Sigmoid colon (tissue), 7 donors: ENCODE results near the gene SGO2. TPM values are rescaled to one million over a fixed set of nuclear protein-coding genes. Genes with fewer than 3 reads are reported as not detected.

ENCODE experiments used
- DNase-seq: peaks from one replicate; pipeline ENCODE4 v3.0.0-alpha.2; 2019
- H3K27ac ChIP-seq, 4 donors: fragments of 200-600 bp; sonication (generic); one replicate each; pipeline ENCODE4 v1.5.1; 2016 to 2019; ENCODE audit warnings: mild to moderate bottlenecking in 1 of 4
- H3K27me3 ChIP-seq, 3 donors: fragments of 200-600 bp; sonication (generic); one replicate each; pipeline ENCODE4 v1.5.1; 2019; ENCODE audit warnings: mild to moderate bottlenecking in 1 of 3
- H3K36me3 ChIP-seq, 4 donors: fragments of 200-600 bp; sonication (generic); one replicate each; pipeline ENCODE4 v1.5.1; 2016 to 2019
- H3K4me1 ChIP-seq, 4 donors: fragments of 200-600 bp; sonication (generic); one replicate each; pipeline ENCODE4 v1.5.1; 2017 to 2019
- H3K4me3 ChIP-seq, 4 donors: fragments of 200-600 bp; sonication (generic); one replicate each; pipeline ENCODE4 v1.5.1; 2017 to 2019; ENCODE audit warnings: mild to moderate bottlenecking in 2 of 4, moderate library complexity in 1 of 4
- H3K9me3 ChIP-seq, 4 donors: fragments of 200-600 bp in 3 of 4; sonication (generic) in 3 of 4; one replicate each; pipeline versions ENCODE4 v1.5.1 to v1.6.1; 2013 to 2019
- CTCF ChIP-seq, 4 experiments: fragments of 450-650 bp in 3 of 4; fragments of 200-600 bp in 1 of 4; IDR thresholded peaks; one replicate each; pipeline ENCODE4 v1.5.1; 2016 to 2019; ENCODE audit warnings: antibody characterized with exemption in 4 of 4, mild to moderate bottlenecking in 3 of 4, moderate library complexity in 2 of 4
- EP300 ChIP-seq, 4 donors: sonication (generic); formaldehyde crosslinking; IDR thresholded peaks; one replicate each; pipeline ENCODE4 v1.6.1; 2017; ENCODE audit warnings: antibody characterized with exemption in 4 of 4
- POLR2A ChIP-seq, 2 donors: fragments of 450-650 bp; IDR thresholded peaks; one replicate each; pipeline ENCODE4 v1.6.1; 2016; ENCODE audit warnings: antibody characterized with exemption in 2 of 2, mild to moderate bottlenecking in 2 of 2, moderate library complexity in 2 of 2
- POLR2AphosphoS5 ChIP-seq, 4 donors: sonication (generic); formaldehyde crosslinking; IDR thresholded peaks; one replicate each; pipeline ENCODE4 v1.6.1; 2017; ENCODE audit warnings: antibody characterized with exemption in 4 of 4
- WGBS, 2 donors: extraction: QIAGEN DNeasy Blood & Tissue Kit; methylation state at CpG; one replicate each; pipeline ENCODE4 v1.1.7; 2013; 5-methylcytosine and 5-hydroxymethylcytosine counted together
- intact Hi-C: fragments of 100-400 bp; cut with DNase I; formaldehyde crosslinking; loops from one replicate; pipeline ENCODE4 v1.15.1; 2023
- polyA plus RNA-seq, 3 donors: library from polyadenylated mRNA; stranded (reverse); fragments of 200-250 nt; gene quantifications; one replicate each; pipeline ENCODE4 v1.2.3, GENCODE V29; 2013
- total RNA-seq, 4 donors: library from RNA; depleted of rRNA; stranded (reverse); fragments of >200 nt; gene quantifications; one replicate each; pipeline ENCODE4 v1.1.0, GENCODE V29; 2016
- donor health status: healthy with polysubstance abuse.
- donor health status: Bipolar disorder and iron deficiency.
- donor health status: healthy.

Gene SGO2
- total and polyA plus RNA-seq, 7 donors = 0.60 to 5.0 (median 2.2) TPM

DNA sequence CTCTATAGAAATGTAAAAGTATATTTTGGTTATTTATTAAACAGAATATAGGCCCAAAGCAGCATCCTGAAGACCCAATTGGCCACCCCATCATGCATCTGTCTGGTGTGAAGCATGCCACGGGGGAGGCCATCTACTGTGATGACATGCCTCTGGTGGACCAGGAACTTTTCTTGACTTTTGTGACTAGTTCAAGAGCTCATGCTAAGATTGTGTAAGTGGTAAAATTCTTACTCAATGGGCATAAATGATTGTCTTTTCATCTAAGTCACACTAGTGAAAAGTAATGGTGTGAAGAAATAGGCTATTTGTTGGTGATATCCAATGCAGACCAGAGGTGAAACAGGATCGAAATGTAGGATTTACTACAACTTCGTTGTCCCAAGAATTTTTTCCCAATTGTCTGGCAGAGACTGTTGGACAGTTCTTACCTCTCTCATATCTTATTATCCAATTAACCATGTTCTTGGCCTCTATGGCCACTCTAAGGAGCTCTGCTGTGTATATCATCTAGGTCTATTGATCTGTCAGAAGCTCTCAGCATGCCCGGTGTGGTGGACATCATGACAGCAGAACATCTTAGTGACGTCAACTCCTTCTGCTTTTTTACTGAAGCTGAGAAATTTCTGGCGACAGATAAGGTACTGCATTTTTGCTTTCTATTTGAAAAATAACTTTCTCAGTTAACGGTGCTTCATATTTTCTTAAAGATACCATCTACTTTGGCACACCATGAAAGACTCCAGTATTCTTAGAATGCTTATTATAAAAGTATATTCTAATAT lies 94.8 kb downstream of the SGO2 start:
- TF ChIP-seq EP300 (IDR thresholded peaks at IDR 0.05) = no peak
- no peak for TF ChIP-seq CTCF (IDR thresholded peaks at IDR 0.05)
- no peak for TF ChIP-seq POLR2AphosphoS5 (IDR thresholded peaks at IDR 0.05)
- TF ChIP-seq POLR2A (IDR thresholded peaks at IDR 0.05) = no peak
- H3K4me1 ChIP-seq = no peaks in the 10 kb centered on the region
- intact Hi-C loops = no loop called here
- no peak for DNase-seq
- no peaks in the 10 kb centered on the region for H3K36me3 ChIP-seq
- H3K9me3 ChIP-seq = no peaks in the 10 kb centered on the region
- H3K27me3 ChIP-seq = no peaks in the 10 kb centered on the region
- 91 to 95% methylated on average over 7 of the region's 7 CpGs for WGBS, 2 donors
- no peak overlapping the region for H3K4me3 ChIP-seq
- no peak overlapping the region for H3K27ac ChIP-seq

DNA sequence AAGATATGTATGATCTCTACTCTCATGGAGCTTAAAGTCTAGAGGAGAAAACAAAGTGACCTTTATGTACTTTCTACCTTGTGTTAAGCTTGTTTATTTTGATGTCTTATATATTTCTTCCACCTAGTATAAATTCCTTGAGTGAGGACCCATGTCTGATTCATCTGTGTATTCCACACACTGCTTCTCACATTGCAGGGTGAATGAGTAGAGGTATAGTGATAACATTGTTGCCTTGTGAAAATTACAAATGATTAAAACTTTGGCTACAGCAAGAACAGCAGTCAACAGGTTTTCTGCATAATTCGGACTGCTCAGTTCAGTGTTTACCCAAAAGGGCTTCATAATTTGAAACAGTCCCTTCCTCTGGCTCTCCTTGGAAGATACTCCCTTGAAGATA lies 96.1 kb downstream of the SGO2 start:
- Histone ChIP-seq H3K4me3 (no peak overlapping the region), H3K36me3 (no peaks in the 10 kb centered on the region), H3K9me3 (no peaks in the 10 kb centered on the region), H3K4me1 (no peaks in the 10 kb centered on the region), H3K27me3 (no peaks in the 10 kb centered on the region), H3K27ac (no peak overlapping the region)
- intact Hi-C loops = no loop called here
- DNase-seq = no peak
- WGBS, 2 donors = 86 to 90% methylated on average over 1 of the region's 1 CpG
- TF ChIP-seq EP300 (IDR thresholded peaks at IDR 0.05) (no peak), POLR2A (IDR thresholded peaks at IDR 0.05) (no peak), POLR2AphosphoS5 (IDR thresholded peaks at IDR 0.05) (no peak), CTCF (IDR thresholded peaks at IDR 0.05) (no peak)

- DNase-seq = no peak
- Histone ChIP-seq H3K9me3 (no peaks in the 10 kb centered on the region), H3K27ac (no peak overlapping the region), H3K4me3 (no peak overlapping the region), H3K4me1 (no peaks in the 10 kb centered on the region), H3K36me3 (no peaks in the 10 kb centered on the region), H3K27me3 (no peaks in the 10 kb centered on the region)
- intact Hi-C loops = no loop called here
- TF ChIP-seq EP300 (IDR thresholded peaks at IDR 0.05) = no peak
- TF ChIP-seq CTCF (IDR thresholded peaks at IDR 0.05) = no peak
- no peak for TF ChIP-seq POLR2A (IDR thresholded peaks at IDR 0.05)
- WGBS, 2 donors = 86% methylated on average over 2 of the region's 2 CpGs
These were observed 98.0 kb downstream of the SGO2 start for GRCh38 chr2:200624026-200624425.

DNA sequence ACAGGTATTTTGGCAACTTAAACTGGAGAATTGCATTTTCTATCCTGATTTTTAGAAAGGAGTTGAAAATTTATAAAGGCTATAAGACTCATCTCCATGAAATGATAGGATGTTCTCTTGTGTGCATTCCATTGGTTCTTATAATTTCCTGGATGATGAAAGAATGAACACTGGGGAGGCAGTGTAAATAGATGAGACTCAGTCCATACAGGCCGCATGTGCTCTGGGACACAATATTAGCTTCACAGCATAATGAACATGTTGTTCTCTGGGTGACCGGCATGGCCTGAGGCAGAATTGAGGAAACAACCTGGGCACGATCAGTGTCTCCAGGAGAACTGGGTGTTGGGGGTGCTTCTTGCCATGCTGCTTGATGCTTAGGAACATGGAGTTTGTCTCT lies 98.7 kb downstream of the SGO2 start:
- TF ChIP-seq EP300 (IDR thresholded peaks at IDR 0.05) (no peak), POLR2A (IDR thresholded peaks at IDR 0.05) (no peak), CTCF (IDR thresholded peaks at IDR 0.05) (no peak), POLR2AphosphoS5 (IDR thresholded peaks at IDR 0.05) (no peak)
- no peak overlapping the region for H3K27ac ChIP-seq
- H3K9me3 ChIP-seq = no peaks in the 10 kb centered on the region
- WGBS, 2 donors = 91 to 94% methylated on average over 3 of the region's 3 CpGs
- H3K27me3 ChIP-seq = no peaks in the 10 kb centered on the region
- intact Hi-C loops = no loop called here
- no peak for DNase-seq
- no peaks in the 10 kb centered on the region for H3K36me3 ChIP-seq
- no peak overlapping the region for H3K4me3 ChIP-seq
- no peaks in the 10 kb centered on the region for H3K4me1 ChIP-seq

DNA sequence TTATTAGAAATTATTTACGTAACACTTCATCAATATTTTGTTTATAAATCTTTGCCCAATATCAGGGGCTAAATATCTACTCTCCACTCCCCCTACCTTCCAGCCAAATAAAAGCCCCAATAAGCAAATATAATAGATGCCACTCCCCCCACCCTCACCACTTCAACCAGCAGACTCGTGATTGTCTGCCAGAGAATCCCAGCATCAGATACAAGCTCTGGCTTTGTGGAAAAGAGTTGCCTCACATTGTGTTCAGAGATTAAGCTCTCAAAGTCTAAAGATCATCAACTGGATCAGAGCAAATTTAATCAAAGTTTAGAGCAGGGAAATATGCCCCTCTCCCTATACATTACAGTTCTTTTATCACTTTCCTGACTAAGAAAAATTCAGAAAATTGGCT lies 99.3 kb downstream of the SGO2 start:
- Histone ChIP-seq H3K36me3 (no peaks in the 10 kb centered on the region), H3K9me3 (no peaks in the 10 kb centered on the region), H3K4me1 (no peaks in the 10 kb centered on the region), H3K4me3 (no peak overlapping the region), H3K27ac (no peak overlapping the region), H3K27me3 (no peaks in the 10 kb centered on the region)
- WGBS, 2 donors = 82 to 87% methylated on average over 2 of the region's 2 CpGs
- no peak for DNase-seq
- TF ChIP-seq POLR2AphosphoS5 (IDR thresholded peaks at IDR 0.05) (no peak), POLR2A (IDR thresholded peaks at IDR 0.05) (no peak), CTCF (IDR thresholded peaks at IDR 0.05) (no peak), EP300 (IDR thresholded peaks at IDR 0.05) (no peak)
- intact Hi-C loops = no loop called here
